Astrocyte of the spinal cord (primary cell): ENCODE measurements around the gene LGR5.

ENCODE experiments used
- DNase-seq: peaks from one replicate; pipeline ENCODE4 v3.0.0; 2011; ENCODE audit warnings: low read depth, low spot score
- H3K4me3 ChIP-seq: 2 replicates; pipeline ENCODE4 v1.5.1; 2011; ENCODE audit warnings: low read depth, mild to moderate bottlenecking, low read length, moderate library complexity
- CTCF ChIP-seq: IDR thresholded peaks from 2 replicates; pipeline ENCODE4 v1.5.1; 2012; ENCODE audit warnings: low read depth, mild to moderate bottlenecking, low read length, inconsistent platforms
- in situ Hi-C: cut with HindIII; loops from 2 replicates; pipeline ENCODE4 v1.10.0; 2017; ENCODE audit warnings: low sequenced_read_pairs

LGR5 gene

GRCh38 chr12:71626768-71627167 is 187.2 kb downstream of the LGR5 start:
- peak; percentile 48 for DNase-seq
- in situ Hi-C loops = no loop called here
- no peak overlapping the region for H3K4me3 ChIP-seq
- no peak for TF ChIP-seq CTCF

GRCh38 chr12:71627438-71628002 is 187.9 kb downstream of the LGR5 start:
- in situ Hi-C loops = no loop called here
- TF ChIP-seq CTCF = no peak
- DNase-seq = no peak
- no peak overlapping the region for H3K4me3 ChIP-seq
